PC-9 (cell line): Measurements from ENCODE around the gene PHRF1.

ENCODE experiments used
- CTCF ChIP-seq: fragments of 200-600 bp; sonication (generic); conservative IDR thresholded peaks from 2 replicates; pipeline ENCODE4 v1.6.1; 2017; ENCODE audit warnings: mixed run types, antibody characterized with exemption, mild to moderate bottlenecking, moderate library complexity
- EZH2 ChIP-seq: fragments of 200-600 bp; sonication (generic); IDR thresholded peaks from 2 replicates; pipeline ENCODE4 v1.8.0; 2017; ENCODE audit warnings: antibody characterized with exemption, low read depth

GRCh38 chr11:637333-637592, 61.0 kb downstream of the PHRF1 start:
- no peak for TF ChIP-seq CTCF
- no peak for TF ChIP-seq EZH2
